ENCODE measurements around the gene GPR152.

The GPR152 gene

DNA sequence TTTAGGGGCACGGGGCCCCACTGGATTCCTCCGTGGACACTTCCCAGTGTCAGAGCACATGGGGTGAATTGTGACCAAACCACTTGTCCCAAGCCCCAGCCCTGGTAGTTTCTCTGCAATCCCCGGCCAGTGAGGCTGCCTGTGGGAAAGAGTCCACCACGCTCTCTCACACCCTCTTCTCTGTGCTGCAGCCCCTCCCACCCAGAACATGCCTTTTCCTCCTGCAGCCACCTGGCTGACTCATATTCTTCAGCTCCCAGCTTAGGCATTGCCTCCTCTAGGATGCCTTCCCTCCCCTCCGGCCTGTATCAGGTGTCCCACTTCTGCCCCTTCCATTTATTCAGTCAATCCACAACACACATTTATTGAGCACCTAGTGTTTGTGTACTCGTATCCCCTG lies 29.6 kb downstream of the GPR152 start:
- H3K4me3 ChIP-seq (ENCODE audit: low read length): no peak overlapping the region
- no peak for TF ChIP-seq ZNF274 (IDR thresholded peaks at IDR 0.05; ENCODE audit: low read depth, low read length)

DNA sequence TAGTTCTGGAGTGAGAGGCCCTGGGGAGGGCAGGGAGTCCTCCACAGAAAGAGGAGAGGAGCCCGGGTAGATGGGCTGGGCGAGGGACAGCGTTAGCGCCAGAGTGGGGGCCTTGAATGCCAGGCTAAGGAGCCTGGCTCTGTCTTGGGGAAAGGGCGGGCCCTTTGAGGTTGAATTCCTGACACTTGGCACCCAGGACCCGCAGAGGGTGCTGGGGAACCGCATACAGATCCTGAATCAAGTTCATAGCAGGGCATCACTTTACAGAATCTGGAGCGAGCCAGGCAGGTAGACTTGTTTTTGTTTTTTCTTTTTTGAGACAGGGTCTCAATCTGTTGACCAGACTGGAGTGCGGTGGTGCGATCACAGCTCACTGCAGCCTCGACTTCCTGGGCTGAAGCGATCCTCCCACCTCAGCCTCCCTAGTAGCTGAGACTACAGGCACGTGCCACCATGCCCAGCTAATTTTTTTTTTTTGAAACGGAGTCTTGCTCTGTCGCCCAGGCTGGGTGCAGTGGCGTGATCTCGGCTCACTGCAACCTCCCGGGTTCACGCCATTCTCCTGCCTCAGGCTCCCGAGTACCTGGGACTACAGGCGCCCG lies 31.0 kb downstream of the GPR152 start:
- no peak overlapping the region for H3K4me3 ChIP-seq (ENCODE audit: low read length)

DNA sequence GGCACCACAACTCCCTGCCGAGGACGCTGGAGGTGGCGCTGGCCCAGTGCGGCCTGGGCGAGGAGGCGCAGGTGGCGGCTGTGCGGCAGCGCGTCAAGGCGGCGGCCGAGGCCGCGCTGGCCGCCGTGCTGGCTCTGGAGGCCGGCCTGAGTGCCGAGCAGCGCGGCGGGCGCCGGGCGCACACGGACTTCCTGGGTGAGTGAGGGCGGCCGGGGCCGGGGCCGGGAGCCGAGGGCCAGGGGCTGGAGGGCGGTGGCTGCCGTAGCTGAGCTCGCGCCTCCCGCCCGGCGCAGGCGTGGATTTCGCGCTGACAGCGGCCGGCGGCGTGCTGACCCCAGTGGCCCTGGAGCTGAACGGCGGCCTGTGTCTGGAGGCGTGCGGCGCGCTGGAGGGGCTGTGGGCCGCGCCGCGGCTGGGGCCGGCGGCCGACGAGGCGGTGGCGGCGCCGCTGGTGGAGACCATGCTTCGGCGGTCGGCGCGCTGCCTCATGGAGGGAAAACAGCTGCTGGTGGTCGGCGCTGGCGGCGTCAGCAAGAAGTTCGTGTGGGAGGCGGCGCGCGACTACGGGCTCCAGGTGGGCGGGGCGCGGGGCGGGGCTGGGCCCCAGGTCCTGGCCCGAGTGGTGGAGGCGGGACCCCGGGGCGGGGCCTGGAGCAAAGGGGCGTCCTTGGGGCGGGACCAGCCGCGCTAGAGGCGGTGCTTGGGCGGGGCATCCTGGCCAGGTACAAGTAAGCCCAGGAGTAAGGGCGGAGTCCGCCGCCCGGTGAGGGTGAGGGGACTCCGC lies 31.7 kb downstream of the GPR152 start:
- TF ChIP-seq ZNF274 (IDR thresholded peaks at IDR 0.05; ENCODE audit: low read depth, low read length): no peak
- H3K4me3 ChIP-seq (ENCODE audit: low read length): peak overlapping the region; percentile 66; the same call in 1 of the 2 replicates

More for the DNA sequence above, 31.0 kb downstream of the GPR152 start:
- no peak for TF ChIP-seq ZNF274 (IDR thresholded peaks at IDR 0.05; ENCODE audit: low read depth, low read length)

DNA sequence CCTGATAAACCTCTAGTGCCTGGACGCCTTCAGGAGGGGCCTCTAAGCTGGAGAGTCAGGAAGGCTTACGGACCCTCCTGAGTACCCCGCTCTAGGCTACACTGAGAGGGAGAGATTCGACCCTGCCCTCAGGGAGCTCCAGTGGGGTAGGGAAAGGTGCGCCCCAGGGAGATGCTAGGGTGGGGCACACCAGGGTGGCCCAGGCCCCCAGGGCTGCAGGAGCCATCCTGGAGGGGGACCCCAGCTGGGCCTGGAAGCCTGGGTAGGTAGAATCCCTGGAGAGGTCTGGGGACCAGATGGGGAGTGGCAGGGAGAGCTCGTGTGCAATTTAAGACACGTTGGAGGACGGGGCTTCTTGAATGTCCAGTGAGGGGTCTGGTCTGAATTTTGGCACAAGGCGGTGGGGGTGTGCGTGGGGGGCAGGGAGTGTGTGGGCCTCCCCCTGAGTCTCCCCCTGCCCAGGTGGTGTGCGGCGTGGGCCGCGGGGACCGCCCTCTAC lies 32.3 kb downstream of the GPR152 start:
- peak overlapping the region; percentile 66; the same call in 1 of the 2 replicates for H3K4me3 ChIP-seq (ENCODE audit: low read length)
- no peak for TF ChIP-seq ZNF274 (IDR thresholded peaks at IDR 0.05; ENCODE audit: low read depth, low read length)

GRCh38 chr11:67419325-67420049 lies 33.0 kb downstream of the GPR152 start:
- no peak overlapping the region for H3K4me3 ChIP-seq (ENCODE audit: low read length)
- TF ChIP-seq ZNF274 (IDR thresholded peaks at IDR 0.05; ENCODE audit: low read depth, low read length): no peak

GRCh38 chr11:67418476-67419281 lies 33.9 kb downstream of the GPR152 start:
- no peak for TF ChIP-seq ZNF274 (IDR thresholded peaks at IDR 0.05; ENCODE audit: low read depth, low read length)
- H3K4me3 ChIP-seq (ENCODE audit: low read length): no peak overlapping the region

GRCh38 chr11:67417425-67417824 lies 35.1 kb downstream of the GPR152 start:
- H3K4me3 ChIP-seq (ENCODE audit: low read length): no peak overlapping the region
- no peak for TF ChIP-seq ZNF274 (IDR thresholded peaks at IDR 0.05; ENCODE audit: low read depth, low read length)

GRCh38 chr11:67416416-67417335 lies 35.9 kb downstream of the GPR152 start:
- TF ChIP-seq ZNF274 (IDR thresholded peaks at IDR 0.05; ENCODE audit: low read depth, low read length): no peak
- no peak overlapping the region for H3K4me3 ChIP-seq (ENCODE audit: low read length)

- no peak within 1 kb of the TSS for H3K4me3 ChIP-seq (ENCODE audit: low read length)
- no peak for TF ChIP-seq ZNF274 (IDR thresholded peaks at IDR 0.05; ENCODE audit: low read depth, low read length)
These were observed 36.8 kb downstream of the GPR152 start, which contains the start of gene CARNS1 for GRCh38 chr11:67415501-67416304. Gene CARNS1 (plus strand): TSS chr11:67415678. CDS start chr11:67416200, 522 bp downstream.

GRCh38 chr11:67413266-67413849 lies 39.2 kb downstream of the GPR152 start:
- TF ChIP-seq ZNF274 (IDR thresholded peaks at IDR 0.05; ENCODE audit: low read depth, low read length): no peak
- no peak overlapping the region for H3K4me3 ChIP-seq (ENCODE audit: low read length)

DNA sequence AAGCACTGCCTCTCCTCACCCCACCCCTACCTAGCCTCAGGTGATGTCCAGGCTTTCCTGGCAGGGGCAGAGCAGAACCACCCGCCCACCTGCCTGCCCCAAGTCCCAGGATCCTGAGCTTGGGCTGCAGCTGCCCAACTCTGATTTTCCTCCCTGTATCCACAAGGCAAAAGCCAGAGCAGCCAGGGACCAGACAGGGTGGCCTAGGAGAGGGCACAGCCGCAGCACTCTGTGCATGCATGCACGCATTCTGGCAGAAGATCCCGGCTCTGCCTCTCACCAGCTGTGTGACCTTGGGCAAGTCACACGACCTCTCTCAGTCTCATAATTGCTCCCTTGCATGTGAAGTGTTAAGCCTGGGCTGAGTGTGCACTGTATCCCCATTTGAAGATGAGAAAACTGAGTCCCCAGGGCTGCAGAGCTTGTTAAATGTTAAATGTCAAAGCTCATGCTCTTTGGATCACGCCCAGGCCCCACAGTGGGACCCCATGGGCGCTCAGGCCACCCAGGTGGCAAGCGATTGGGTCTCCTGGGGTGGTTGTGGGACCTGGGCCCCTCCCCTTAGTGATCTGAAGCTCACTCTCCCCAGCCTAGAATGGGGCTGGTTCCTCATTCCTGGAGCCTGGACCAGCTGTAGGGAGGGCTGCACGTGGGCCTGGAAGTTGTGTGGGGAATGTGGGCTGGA lies 39.9 kb downstream of the GPR152 start:
- no peak overlapping the region for H3K4me3 ChIP-seq (ENCODE audit: low read length)
- TF ChIP-seq ZNF274 (IDR thresholded peaks at IDR 0.05; ENCODE audit: low read depth, low read length): no peak
